PFSK-1 (cell line): ENCODE measurements around the gene VPS52.

Experiments used
- POLR2AphosphoS5 ChIP-seq: IDR thresholded peaks from 2 replicates; pipeline ENCODE4 v1.6.1; 2012; ENCODE audit warnings: low read depth, mild to moderate bottlenecking, control low read depth, low read length, moderate library complexity
- REST ChIP-seq, 2 experiments: IDR thresholded peaks; 2 replicates each; pipeline versions ENCODE4 v1.6.1 to v1.8.0; 2011 to 2012; ENCODE audit warnings: low read depth in 2 of 2, low read length in 2 of 2, control low read depth in 1 of 2, inconsistent platforms in 1 of 2, mild to moderate bottlenecking in 1 of 2, moderate library complexity in 1 of 2; ENCODE audit not compliant: insufficient read depth in 1 of 2
- SIN3A ChIP-seq: IDR thresholded peaks from 2 replicates; pipeline ENCODE4 v1.6.1; 2012; ENCODE audit warnings: mild to moderate bottlenecking, low read length, moderate library complexity, borderline replicate concordance; ENCODE audit not compliant: insufficient read depth
- TAF1 ChIP-seq: IDR thresholded peaks from 2 replicates; pipeline ENCODE4 v1.6.1; 2012; ENCODE audit warnings: low read length, control low read depth, borderline replicate concordance; ENCODE audit not compliant: insufficient read depth

GRCh38 chr6:33202799-33203198, 68.9 kb downstream of the VPS52 start:
- TF ChIP-seq SIN3A (no peak), POLR2AphosphoS5 (no peak), TAF1 (no peak), REST (IDR thresholded peaks at IDR 0.05; ENCODE audit: insufficient read depth in 1 of 2, low read depth in 2 of 2, low read length in 2 of 2) (no peak)
